Inflammatory macrophage (primary cell): ENCODE results near the gene CSF1.
"Not testable (repeated sequence)": the region's sequence is repeated elsewhere in the genome, so short reads cannot be mapped to it uniquely, and the experiment has no call there.

Experiments used
- DNase-seq, 2 donors: peaks; one replicate each; pipeline ENCODE4 v3.0.0-alpha.2; 2020 to 2022

CSF1 gene

DNA sequence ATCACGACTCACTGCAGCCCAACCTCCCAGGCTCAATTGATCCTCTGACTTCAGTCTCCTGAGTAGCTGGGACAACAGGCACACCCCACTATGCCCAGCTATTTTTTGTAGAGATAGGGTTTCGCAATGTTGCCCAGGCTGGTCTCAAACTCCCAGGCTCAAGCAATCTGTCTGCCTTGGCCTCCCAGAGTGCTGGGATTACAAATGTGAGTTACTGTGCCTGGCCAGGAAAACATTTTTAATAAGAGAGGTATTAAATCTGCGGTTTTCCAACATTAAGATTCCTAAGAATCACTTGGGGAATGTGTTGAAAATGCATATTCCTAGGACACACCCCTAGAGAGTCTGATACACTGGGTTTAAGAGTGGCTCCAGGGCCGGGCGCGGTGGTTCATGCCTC, 8.7 kb downstream of the CSF1 start:
- DNase-seq: peak in 1 of 2 donors; percentile 17

DNA sequence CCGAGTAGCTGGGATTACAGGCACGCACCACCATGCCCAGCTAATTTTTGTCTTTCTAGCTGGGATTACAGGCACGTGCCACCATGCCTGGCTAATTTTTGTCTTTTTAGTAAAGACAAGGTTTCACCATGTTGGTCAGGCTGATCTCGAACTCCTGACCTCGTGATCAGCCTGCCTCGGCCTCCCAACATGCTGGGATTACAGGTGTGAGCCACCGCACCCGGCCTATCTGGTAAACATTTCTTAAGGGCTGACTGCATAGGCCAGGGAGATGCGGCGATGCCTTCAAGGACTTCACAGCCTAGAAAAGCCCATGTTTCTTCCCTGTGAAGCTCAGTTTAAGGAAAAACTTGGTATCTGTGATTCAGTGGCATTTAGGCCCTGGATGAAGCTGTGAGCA, 9.7 kb downstream of the CSF1 start:
- DNase-seq: not testable (repeated sequence)

DNA sequence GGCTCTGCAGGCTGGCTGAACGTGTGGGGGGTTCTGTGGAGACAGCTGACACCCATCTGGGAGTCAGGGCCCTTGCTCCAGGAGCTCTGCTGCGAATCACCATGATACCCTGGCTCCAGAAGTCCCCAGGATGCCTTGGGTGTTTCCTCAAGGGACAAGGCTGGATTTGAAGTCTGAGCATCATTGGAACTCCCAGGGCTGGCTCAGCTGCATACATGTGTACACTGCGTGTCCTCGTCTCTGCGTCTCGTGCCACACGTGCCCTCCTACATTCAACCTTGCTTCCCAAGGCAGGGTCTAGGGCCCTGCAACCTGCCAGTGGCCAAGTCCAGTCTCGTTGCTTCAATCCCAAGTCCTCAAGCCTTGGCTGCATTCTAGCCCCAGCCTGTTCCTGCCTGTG, 11.7 kb downstream of the CSF1 start:
- peak in 1 of 2 donors; percentile 32 for DNase-seq

DNA sequence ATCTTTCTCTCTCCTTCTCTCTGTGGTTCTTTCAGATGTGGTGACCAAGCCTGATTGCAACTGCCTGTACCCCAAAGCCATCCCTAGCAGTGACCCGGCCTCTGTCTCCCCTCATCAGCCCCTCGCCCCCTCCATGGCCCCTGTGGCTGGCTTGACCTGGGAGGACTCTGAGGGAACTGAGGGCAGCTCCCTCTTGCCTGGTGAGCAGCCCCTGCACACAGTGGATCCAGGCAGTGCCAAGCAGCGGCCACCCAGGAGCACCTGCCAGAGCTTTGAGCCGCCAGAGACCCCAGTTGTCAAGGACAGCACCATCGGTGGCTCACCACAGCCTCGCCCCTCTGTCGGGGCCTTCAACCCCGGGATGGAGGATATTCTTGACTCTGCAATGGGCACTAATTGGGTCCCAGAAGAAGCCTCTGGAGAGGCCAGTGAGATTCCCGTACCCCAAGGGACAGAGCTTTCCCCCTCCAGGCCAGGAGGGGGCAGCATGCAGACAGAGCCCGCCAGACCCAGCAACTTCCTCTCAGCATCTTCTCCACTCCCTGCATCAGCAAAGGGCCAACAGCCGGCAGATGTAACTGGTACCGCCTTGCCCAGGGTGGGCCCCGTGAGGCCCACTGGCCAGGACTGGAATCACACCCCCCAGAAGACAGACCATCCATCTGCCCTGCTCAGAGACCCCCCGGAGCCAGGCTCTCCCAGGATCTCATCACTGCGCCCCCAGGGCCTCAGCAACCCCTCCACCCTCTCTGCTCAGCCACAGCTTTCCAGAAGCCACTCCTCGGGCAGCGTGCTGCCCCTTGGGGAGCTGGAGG, 12.7 kb downstream of the CSF1 start:
- peak in 1 of 2 donors; percentile 37 for DNase-seq

DNA sequence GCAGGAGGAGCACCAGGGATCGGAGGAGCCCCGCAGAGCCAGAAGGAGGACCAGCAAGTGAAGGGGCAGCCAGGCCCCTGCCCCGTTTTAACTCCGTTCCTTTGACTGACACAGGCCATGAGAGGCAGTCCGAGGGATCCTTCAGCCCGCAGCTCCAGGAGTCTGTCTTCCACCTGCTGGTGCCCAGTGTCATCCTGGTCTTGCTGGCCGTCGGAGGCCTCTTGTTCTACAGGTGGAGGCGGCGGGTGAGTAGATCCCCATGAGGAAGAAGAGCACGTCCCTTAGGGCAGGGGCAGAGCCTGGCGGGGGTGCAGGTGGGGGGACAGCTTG, 13.3 kb downstream of the CSF1 start:
- no peak for DNase-seq

DNA sequence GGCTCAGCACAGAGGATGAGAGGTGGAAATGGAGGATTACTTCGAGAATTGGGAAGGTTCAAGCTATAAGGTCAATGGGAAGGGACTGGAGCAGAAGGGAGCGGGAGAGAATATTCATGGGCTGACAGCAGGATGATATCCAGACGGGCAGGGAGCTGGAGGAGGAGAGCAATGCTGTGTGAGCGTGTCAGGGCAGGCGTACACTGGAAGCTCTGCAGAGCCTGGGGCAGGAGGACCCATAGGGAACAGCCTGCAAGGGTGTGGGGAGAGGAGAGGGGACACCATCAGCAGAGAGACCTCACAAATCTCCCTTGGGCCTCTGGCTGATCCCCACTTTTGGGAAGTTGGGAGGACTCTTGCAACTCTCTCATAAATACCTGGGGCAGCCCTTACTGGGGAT, 13.7 kb downstream of the CSF1 start:
- peak in 1 of 2 donors; percentile 17 for DNase-seq

DNA sequence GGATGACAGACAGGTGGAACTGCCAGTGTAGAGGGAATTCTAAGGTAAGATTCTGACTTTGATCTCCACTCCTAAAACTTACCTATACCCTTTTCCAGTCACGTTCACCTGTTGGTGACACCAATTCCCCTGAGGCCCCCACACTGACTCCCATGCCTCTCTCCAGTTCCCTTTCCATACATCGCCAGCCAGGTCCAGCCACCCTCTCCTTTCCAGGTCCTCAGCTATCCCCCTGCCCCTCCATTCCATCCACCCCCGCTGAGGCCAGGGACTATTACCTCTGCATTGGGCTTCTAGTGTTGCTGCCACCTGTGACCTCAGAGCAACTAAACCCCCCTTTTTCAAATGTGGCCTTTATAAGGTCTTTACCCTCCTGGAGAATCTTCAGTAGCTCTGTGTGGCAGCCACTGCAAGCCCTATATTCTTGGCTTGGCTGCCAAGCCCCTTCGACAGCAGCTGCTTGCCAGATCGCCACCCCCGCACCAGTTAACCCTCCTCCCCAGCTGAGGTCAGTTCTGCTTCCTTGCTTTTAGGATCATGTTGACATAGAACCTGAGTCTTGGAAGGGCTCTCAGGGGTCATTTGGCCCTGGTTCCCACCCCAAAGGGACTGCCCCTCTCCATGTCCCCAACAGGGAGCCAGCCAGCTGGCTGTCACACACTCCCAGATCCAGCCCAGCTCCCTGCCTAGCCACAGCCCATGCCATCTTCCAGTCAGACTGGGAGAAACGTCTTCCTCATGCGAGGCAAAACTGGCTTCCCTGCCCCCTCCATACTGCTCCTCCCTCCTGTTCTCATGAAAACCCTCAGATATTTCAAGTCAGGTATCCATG, 14.7 kb downstream of the CSF1 start:
- DNase-seq: peak in 1 of 2 donors; percentile 49

DNA sequence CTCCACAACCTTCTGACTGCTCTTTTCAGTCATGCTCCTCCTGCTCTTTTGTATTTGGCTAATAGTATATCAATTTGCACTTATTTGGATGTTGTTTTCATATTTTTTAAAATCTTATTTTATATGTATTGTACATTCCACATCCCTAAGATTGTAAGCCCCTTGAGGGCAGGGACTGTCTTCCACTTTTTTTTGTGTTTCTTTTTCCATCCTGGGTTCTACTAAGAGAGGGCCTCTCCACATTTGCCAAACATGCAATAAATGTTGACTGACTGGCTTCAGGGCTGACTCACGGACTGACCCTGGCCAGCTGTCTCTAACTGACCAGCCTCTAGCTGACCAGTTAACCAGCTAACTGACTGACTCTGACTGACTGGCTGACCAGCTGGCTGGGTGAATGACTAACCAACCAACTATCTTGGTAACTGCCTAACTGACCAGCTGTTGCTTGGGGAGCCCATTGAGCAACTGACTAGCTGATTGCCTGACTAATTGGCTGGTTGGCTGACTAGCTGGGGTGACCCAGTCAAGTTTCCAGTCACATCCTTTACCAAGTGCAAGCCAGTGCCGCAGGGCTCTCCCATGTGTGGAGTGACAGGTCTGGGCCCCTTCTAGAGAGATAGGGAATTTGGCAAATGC, 16.1 kb downstream of the CSF1 start:
- peak in 1 of 2 donors; percentile 23 for DNase-seq

DNA sequence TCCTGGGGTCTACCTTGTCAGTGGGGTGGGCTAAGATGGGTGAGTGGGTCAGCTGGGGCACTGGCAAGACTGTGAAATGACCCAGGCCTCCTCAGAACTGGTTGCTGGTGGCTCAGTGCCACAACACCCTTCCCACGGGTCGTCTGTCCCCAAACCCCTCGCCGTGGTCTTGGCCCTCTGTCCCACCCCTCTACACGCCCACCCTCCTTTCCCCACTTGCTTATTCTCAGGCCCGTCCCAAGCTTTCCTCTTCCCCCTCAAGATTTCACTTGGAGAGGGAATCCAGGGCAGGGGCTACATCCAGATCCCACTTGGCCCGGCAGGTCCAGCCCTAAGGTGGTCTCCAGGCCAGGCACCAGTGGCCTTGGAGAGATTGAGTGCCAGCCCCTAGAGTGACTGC, 16.7 kb downstream of the CSF1 start:
- DNase-seq: no peak

DNA sequence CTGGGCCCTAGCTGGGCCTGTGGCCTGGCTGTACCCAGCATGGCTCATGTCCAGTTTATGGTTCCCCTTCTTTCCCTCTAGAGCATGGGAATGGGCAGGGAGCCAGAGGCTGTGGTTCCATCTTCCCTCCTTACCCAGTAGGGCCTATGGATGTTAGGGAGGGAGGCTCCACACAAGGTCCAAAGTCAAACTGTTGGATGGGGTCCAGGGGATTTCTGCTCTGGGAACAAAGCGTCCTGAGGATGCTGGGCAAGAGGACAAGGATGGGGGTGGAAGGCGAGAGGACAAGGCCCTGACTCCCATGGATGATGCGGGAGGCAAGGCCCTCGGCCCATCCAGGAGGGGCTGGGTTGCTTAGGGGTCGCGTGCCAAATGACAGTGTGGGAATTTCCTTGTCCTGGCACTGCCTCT, 17.3 kb downstream of the CSF1 start:
- DNase-seq: peak in 1 of 2 donors; percentile 45

DNA sequence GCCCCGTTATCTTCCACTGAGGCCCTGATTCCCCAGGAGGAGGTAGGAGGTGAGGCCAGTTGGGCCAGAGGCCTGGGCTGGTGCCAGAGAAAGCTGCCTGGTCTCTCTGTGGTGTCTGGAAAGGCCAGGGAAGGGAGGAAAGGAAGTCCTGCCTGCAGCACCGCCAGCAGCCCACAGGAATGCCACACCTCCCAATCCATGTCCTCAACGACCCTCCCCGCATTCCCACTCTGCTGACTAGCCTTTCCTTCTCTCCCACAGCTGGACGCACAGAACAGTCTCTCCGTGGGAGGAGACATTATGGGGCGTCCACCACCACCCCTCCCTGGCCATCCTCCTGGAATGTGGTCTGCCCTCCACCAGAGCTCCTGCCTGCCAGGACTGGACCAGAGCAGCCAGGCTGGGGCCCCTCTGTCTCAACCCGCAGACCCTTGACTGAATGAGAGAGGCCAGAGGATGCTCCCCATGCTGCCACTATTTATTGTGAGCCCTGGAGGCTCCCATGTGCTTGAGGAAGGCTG, 18.0 kb downstream of the CSF1 start:
- peak in 1 of 2 donors; percentile 31 for DNase-seq

DNA sequence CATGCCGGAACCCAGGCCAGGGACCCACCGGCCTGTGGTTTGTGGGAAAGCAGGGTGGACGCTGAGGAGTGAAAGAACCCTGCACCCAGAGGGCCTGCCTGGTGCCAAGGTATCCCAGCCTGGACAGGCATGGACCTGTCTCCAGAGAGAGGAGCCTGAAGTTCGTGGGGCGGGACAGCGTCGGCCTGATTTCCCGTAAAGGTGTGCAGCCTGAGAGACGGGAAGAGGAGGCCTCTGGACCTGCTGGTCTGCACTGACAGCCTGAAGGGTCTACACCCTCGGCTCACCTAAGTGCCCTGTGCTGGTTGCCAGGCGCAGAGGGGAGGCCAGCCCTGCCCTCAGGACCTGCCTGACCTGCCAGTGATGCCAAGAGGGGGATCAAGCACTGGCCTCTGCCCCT, 18.5 kb downstream of the CSF1 start:
- peak in 1 of 2 donors; percentile 21 for DNase-seq

DNA sequence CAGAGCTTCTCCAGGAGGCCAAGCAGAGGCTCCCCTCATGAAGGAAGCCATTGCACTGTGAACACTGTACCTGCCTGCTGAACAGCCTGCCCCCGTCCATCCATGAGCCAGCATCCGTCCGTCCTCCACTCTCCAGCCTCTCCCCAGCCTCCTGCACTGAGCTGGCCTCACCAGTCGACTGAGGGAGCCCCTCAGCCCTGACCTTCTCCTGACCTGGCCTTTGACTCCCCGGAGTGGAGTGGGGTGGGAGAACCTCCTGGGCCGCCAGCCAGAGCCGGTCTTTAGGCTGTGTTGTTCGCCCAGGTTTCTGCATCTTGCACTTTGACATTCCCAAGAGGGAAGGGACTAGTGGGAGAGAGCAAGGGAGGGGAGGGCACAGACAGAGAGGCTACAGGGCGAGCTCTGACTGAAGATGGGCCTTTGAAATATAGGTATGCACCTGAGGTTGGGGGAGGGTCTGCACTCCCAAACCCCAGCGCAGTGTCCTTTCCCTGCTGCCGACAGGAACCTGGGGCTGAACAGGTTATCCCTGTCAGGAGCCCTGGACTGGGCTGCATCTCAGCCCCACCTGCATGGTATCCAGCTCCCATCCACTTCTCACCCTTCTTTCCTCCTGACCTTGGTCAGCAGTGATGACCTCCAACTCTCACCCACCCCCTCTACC, 19.1 kb downstream of the CSF1 start:
- DNase-seq: peak in 1 of 2 donors; percentile 15

DNA sequence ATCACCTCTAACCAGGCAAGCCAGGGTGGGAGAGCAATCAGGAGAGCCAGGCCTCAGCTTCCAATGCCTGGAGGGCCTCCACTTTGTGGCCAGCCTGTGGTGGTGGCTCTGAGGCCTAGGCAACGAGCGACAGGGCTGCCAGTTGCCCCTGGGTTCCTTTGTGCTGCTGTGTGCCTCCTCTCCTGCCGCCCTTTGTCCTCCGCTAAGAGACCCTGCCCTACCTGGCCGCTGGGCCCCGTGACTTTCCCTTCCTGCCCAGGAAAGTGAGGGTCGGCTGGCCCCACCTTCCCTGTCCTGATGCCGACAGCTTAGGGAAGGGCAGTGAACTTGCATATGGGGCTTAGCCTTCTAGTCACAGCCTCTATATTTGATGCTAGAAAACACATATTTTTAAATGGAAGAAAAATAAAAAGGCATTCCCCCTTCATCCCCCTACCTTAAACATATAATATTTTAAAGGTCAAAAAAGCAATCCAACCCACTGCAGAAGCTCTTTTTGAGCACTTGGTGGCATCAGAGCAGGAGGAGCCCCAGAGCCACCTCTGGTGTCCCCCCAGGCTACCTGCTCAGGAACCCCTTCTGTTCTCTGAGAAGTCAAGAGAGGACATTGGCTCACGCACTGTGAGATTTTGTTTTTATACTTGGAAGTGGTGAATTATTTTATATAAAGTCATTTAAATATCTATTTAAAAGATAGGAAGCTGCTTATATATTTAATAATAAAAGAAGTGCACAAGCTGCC, 19.8 kb downstream of the CSF1 start:
- no peak for DNase-seq

DNA sequence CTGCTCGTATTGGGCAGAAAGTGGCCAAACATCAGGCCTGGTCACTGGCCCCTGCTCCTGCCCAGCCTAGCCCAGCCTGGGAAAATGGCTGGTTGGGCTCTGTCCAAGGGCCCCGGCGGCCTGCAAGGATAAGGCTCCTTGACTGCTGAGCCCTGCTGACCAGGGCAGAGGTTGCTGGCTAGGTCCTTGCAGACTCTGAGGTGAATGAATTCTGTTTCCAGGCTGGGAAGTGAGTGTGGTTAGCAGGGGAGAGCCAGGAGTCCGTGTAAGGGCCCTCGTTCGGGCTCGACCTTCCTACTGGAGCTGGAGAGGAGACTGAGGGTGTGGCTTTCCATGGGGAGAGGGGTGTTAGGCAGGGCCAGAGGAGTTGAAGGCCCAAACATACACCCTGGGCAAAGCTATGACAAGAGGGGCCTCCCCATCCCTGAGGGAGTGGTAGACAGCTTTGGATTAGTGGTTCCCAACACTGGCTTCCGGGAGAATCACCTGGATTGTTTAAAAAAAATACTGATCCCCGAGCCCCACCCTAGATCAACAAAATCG, 20.6 kb downstream of the CSF1 start:
- DNase-seq: peak; percentile 47 to 58

DNA sequence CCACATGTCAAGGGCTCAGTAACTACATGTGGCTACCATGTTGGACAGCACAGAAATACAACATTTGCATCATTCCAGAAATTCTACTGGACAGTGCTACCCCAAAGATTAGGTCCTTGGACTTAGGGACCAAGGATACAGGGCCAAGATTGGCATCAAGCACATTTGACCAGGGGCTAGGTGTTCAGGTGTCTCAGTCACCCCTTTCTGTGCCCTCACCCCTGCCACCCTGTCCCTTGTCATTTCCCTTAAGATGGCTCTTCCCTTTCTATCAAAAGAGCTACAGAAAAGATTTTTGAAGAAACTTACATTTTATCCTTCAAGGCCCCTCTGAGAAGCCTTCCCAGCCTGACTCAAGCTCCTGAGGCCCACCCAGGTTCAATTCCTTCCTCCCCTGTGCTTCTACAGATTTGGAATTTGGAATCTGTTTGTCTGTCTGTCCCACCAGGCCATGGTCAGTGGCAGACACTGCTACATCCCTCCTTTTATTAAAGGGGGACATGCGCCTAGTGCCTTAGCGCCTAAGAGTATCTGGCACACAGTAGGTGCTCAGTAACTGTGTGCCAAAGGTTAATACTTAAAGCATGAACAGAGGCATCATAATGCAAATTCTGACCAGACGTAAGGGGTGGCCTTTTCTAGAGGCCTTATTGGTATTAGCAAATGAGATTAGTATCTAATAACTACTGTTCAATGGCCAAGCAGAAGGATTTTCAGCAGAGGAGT, 21.4 kb downstream of the CSF1 start:
- peak in 1 of 2 donors; percentile 63 for DNase-seq

DNA sequence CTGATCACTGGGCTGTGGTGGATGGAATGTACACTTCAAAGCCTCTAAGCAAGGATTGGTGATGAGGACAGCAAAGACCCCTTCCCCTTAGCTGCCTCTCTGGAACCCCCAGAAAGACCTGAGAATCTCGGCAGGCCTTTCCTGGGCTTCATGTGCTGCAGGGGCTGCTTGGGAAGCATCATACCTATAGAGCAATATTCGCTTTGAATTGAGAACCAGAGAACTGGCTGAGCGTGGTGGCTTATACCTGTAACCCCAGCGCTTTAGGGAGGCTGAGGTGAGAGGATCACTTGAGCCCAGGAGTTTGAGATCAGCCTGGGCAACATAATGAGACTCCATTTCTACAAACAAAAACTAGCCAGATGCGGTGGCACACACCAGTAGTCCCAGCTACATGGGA, 22.0 kb downstream of the CSF1 start:
- DNase-seq: peak in 1 of 2 donors; percentile 65

DNA sequence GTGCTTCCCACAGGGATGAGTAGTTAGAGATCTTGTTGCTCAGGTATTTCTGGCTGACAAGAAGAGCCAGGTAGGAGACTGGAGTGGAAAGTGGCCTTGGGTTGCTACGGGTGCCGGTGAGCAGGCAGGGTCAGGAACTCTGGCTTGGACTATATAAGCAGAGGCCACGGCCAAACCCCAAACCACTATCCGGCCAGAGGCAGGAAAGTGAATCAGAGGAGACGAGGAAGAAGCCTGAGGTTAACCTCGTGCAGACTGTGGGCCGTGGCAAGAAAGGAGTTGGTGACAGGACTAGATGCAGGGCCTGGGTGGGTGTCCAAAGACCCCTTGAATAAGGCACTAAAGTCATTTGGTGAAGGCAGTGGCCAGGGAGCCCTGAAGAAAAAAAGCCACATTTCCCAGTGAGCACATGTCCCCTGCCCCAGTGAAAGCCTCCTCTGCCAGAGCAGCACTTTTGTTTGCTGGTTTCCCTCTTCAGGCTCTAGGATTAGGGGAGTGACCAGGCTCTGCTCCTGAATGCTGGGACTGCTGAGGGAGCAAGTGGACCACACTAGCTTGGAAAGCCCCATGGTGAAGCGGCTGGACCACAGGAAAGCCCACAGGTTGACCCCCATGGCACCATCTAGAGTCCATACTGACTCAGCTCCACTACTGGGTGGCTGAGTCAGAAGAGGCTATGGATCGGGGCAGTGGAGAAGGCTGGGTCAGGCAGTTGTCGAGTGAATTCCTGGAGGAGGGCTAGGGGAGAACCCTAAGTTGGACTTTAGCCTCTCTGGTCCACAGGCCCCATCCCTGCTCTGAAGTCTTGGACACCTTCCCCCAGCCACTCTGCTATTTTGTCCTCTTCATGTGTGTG, 23.4 kb downstream of the CSF1 start:
- DNase-seq: peak; percentile 69 to 79

DNA sequence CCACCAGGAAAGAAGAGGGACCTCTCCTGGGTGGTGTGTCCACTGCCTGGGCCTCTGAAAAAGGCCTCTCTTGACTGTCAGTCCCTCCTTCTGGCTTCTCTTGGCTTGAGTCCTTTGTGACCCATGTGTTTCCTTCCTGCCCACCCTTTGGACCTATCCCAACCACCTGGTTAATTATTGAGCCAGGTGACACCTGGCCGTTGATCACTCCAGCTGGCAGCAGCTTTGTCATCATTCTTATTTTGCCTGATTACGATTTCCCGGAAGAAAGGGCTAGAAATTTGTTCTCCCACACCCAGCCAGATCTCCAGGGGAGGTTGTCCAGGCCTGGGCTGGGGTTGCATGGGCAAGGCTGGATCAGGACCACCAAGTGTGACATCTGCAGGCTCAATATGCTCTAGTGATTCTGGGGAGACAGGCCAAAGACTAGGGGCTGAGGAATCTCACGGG, 24.8 kb downstream of the CSF1 start:
- peak in 1 of 2 donors; percentile 27 for DNase-seq

DNA sequence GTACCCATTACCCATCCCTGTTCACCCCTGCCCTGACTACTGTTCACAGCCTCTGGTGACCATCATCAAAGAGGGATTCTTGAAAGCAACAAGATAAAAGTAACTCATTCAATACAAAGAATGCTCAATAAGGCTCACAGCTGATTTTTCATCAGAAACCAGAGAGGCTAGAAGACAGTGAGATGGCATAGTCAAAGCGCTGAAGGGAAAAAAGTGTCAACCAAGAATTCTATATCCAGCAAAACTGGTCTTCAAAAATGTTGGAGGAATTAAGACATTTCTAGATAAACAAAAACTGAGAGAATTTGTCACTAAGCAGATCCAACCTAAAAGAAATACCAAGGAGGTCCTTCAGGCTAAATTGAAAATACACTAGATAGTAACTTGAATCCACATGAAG, 27.1 kb downstream of the CSF1 start:
- DNase-seq: no peak
